ENCODE data around the gene ENTPD5. TPM values are rescaled to one million over a fixed set of nuclear protein-coding genes. Genes with fewer than 3 reads are reported as not detected.

The ENTPD5 gene
- total and polyA plus RNA-seq, 2 of the 4 experiments (the other 2 are of a cell fraction): 7.3 to 8.1 TPM

DNA sequence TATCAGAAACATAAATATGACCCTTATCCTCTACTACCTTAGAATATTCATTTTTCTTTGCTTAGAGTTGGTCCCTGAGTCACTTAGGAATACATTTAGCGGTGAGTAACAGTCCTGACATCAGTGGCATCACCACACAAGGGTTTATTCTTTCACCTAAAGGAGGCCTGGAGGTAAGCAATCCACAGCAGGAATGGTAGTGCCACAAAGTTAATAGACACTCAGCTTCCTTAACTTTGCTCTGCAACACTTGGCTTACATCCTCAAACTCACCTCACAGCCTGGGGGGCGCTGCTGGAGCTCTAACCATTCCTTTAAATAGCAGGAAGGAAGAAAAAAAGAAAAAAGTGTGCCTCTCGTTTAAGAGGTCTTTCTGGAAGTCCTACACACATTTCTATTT is 29.2 kb upstream of the ENTPD5 start:
- no peak overlapping the region for H3K27ac ChIP-seq (ENCODE audit: insufficient read depth, low read length)
- WGBS, 2 experiments (ENCODE audit: extremely low coverage in 2 of 2, insufficient read length in 1 of 2): no CpG with 5 or more reads among the region's 3 CpGs
- H3K4ac ChIP-seq (ENCODE audit: low read depth, low read length): no peak overlapping the region
- dilution Hi-C loops (cut with HindIII; ENCODE audit: low sequenced_read_pairs, unreplicated experiment) (no loop called here), in situ Hi-C loops (cut with MboI; ENCODE audit: low sequenced_read_pairs) (loop anchor here (25.0 kb wide), 1 partner anchor 536 kb away; no protein-coding TSS in a partner anchor), intact Hi-C loops (cut with micrococcal nuclease) (no loop called here)
- no peaks in the 10 kb centered on the region; the same call in 1 of the 2 replicates for H3K4me1 ChIP-seq (ENCODE audit: control insufficient read depth, insufficient read depth, low read length)
- H4K8ac ChIP-seq (ENCODE audit: low read depth in 2 of 2, low read length in 2 of 2): no peak overlapping the region
- no peaks in the 10 kb centered on the region for H4K20me1 ChIP-seq (ENCODE audit: insufficient read depth, low read length)
- H3K9me3 ChIP-seq (ENCODE audit: control insufficient read depth, insufficient read depth, low read length): no peaks in the 10 kb centered on the region
- H4K91ac ChIP-seq (ENCODE audit: insufficient read depth, low read depth, low read length): no peak overlapping the region
- no peak overlapping the region for H3K18ac ChIP-seq (ENCODE audit: low read depth, low read length)
- H3K27me3 ChIP-seq (ENCODE audit: control insufficient read depth, insufficient read depth, low read length): no peaks in the 10 kb centered on the region
- TF ChIP-seq MAZ (IDR thresholded peaks at IDR 0.05; ENCODE audit: borderline replicate concordance, low read depth, low read length) (no peak), CTCF (conservative IDR thresholded peaks at IDR 0.05; ENCODE audit: low read depth, low read length) (peak; percentile 9; the same call in 1 of the 2 replicates)
- ATAC-seq (ENCODE audit: low read depth): peak; percentile 46
- H4K5ac ChIP-seq (ENCODE audit: low read depth, low read length): no peak overlapping the region
- ChIA-PET POLR2A (ENCODE audit: unreplicated experiment) (no interaction called here), CTCF (interaction anchor here (0.7 to 1.0 kb wide), 2 partner anchors 11 to 95 kb away, joined by 3 to 4 read pairs; no protein-coding TSS in a partner anchor)
- no peak overlapping the region for H3K23ac ChIP-seq (ENCODE audit: low read depth, low read length)
- H2BK5ac ChIP-seq (ENCODE audit: low read depth, low read length, poor library complexity, severe bottlenecking): no peak overlapping the region
- H2AFZ ChIP-seq (replicated peaks; ENCODE audit: low read length, poor library complexity): peak overlapping the region; percentile 11
- no peaks in the 10 kb centered on the region for H3K79me1 ChIP-seq (ENCODE audit: low read depth in 1 of 2, low read length in 2 of 2)
- no peak overlapping the region for H2BK120ac ChIP-seq (ENCODE audit: low read depth, low read length)
- peaks cover 5% of the 10 kb centered on the region; the same call in 1 of the 2 replicates for H3K9me1 ChIP-seq (ENCODE audit: insufficient read depth, low read length)
- BruUV-seq (replicated peaks): no TSS peak
- H3K4me3 ChIP-seq (ENCODE audit: insufficient read depth, low read depth, low read length): no peak overlapping the region
- H3K14ac ChIP-seq (replicated peaks; ENCODE audit: low read depth, low read length): no peak overlapping the region
- H2AK5ac ChIP-seq (ENCODE audit: low read depth, low read length): no peak overlapping the region
- H3K9ac ChIP-seq (ENCODE audit: low read depth, low read length): no peak overlapping the region
- H2AK9ac ChIP-seq (replicated peaks; ENCODE audit: low read depth, low read length, poor library complexity): no peak overlapping the region
- DNase-seq: peak; percentile 53
- H2BK20ac ChIP-seq (ENCODE audit: low read depth, low read length): no peak overlapping the region
- H3K36me3 ChIP-seq (ENCODE audit: control insufficient read depth, insufficient read depth, low read length): no peaks in the 10 kb centered on the region
- no peak overlapping the region for H3K56ac ChIP-seq (ENCODE audit: extremely low read depth, insufficient read depth, low read length)
- H3K4me2 ChIP-seq (ENCODE audit: low read depth, low read length): no peak overlapping the region
- H2BK15ac ChIP-seq (ENCODE audit: low read depth, low read length): no peak overlapping the region
